Progenitor cell of endocrine pancreas (in vitro differentiated cells): ENCODE measurements around the gene LPP. TPM values are rescaled to one million over a fixed set of nuclear protein-coding genes. Genes with fewer than 3 reads are reported as not detected.

ENCODE experiments used
- DNase-seq: peaks from one replicate; pipeline ENCODE4 v3.0.0; 2021; ENCODE audit warnings: low spot score; ENCODE audit not compliant: unreplicated experiment
- H3K27ac Mint-ChIP-seq: 2 replicates; pipeline ENCODE4 v1.8.0; 2021; ENCODE audit warnings: mild to moderate bottlenecking, moderate library complexity, mixed read lengths
- H3K27me3 Mint-ChIP-seq: 2 replicates; pipeline ENCODE4 v1.8.0; 2021; ENCODE audit warnings: mixed read lengths
- H3K36me3 Mint-ChIP-seq: 2 replicates; pipeline ENCODE4 v1.8.0; 2022; ENCODE audit warnings: mixed read lengths; ENCODE audit not compliant: insufficient read depth
- H3K4me1 Mint-ChIP-seq: 2 replicates; pipeline ENCODE4 v1.8.0; 2021; ENCODE audit warnings: low read depth, mixed read lengths
- H3K4me3 Mint-ChIP-seq: 2 replicates; pipeline ENCODE4 v1.8.0; 2021; ENCODE audit warnings: low read depth, mild to moderate bottlenecking, moderate library complexity, mixed read lengths
- H3K9me3 Mint-ChIP-seq: 2 replicates; pipeline ENCODE4 v1.8.0; 2021; ENCODE audit warnings: low read depth, mixed read lengths
- total RNA-seq: library from RNA; stranded (reverse); gene quantifications from 2 replicates; pipeline ENCODE4 v1.2.1, GENCODE V29; 2021
- TF ChIP-seq, protein P1 (sequence below): fragments of 200-600 bp; sonication (generic); IDR thresholded peaks from one replicate; pipeline ENCODE4 v1.5.0; 2021; ENCODE audit warnings: antibody characterized with exemption, mild to moderate bottlenecking; ENCODE audit not compliant: unreplicated experiment

LPP gene
- total RNA-seq, 1 donor from 2014 or later = 131 TPM

DNA sequence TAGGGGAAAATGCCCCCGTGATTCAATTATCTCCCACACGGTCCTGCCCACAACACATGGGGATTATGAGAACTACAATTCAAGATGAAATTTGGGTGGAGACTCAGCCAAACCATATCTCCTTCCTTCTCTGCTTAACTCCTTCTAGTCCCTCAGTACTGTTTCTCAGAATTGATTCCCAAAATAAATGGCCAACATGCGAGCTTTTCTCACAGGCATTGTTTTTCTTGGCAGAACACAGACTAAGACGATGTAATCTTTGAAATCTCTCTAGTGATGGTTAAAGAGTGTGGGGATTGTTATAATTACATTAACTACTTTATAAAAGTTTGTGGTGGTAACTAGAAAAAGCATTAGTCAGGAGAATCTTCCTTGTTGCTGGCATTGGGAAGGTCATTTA is 366.5 kb downstream of the LPP start:
- no peak for DNase-seq
- H3K9me3 Mint-ChIP-seq = no peaks in the 10 kb centered on the region
- peaks cover 3% of the 10 kb centered on the region for H3K4me1 Mint-ChIP-seq
- no peaks in the 10 kb centered on the region for H3K27me3 Mint-ChIP-seq
- TF ChIP-seq, protein P1, sequence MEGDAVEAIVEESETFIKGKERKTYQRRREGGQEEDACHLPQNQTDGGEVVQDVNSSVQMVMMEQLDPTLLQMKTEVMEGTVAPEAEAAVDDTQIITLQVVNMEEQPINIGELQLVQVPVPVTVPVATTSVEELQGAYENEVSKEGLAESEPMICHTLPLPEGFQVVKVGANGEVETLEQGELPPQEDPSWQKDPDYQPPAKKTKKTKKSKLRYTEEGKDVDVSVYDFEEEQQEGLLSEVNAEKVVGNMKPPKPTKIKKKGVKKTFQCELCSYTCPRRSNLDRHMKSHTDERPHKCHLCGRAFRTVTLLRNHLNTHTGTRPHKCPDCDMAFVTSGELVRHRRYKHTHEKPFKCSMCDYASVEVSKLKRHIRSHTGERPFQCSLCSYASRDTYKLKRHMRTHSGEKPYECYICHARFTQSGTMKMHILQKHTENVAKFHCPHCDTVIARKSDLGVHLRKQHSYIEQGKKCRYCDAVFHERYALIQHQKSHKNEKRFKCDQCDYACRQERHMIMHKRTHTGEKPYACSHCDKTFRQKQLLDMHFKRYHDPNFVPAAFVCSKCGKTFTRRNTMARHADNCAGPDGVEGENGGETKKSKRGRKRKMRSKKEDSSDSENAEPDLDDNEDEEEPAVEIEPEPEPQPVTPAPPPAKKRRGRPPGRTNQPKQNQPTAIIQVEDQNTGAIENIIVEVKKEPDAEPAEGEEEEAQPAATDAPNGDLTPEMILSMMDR = no peak
- H3K4me3 Mint-ChIP-seq = no peak overlapping the region
- H3K36me3 Mint-ChIP-seq = peaks cover 10% of the 10 kb centered on the region
- H3K27ac Mint-ChIP-seq = no peak overlapping the region

DNA sequence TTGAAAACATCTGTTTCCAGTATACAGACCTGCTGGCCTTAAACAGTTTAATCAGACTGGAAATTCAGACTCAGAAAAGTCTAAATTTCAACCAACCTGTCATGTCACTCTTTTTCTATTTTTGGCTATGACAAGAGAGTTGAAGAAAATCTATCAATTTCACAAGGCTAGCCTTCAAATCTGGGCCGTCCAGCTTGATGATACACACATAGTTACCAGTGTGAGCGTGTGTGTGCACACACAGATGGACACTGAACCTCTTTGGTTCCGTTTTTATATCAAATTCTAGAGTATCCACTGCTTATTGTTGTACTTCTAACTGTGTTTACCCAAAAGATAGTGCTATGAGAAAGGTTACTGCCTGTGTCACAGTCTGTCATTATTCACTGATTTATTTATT is 368.2 kb downstream of the LPP start:
- H3K9me3 Mint-ChIP-seq = no peaks in the 10 kb centered on the region
- DNase-seq = no peak
- H3K36me3 Mint-ChIP-seq = peaks cover 21% of the 10 kb centered on the region
- TF ChIP-seq, protein P1 = no peak
- no peaks in the 10 kb centered on the region for H3K27me3 Mint-ChIP-seq
- H3K27ac Mint-ChIP-seq = no peak overlapping the region
- H3K4me3 Mint-ChIP-seq = no peak overlapping the region
- peaks cover 5% of the 10 kb centered on the region for H3K4me1 Mint-ChIP-seq

DNA sequence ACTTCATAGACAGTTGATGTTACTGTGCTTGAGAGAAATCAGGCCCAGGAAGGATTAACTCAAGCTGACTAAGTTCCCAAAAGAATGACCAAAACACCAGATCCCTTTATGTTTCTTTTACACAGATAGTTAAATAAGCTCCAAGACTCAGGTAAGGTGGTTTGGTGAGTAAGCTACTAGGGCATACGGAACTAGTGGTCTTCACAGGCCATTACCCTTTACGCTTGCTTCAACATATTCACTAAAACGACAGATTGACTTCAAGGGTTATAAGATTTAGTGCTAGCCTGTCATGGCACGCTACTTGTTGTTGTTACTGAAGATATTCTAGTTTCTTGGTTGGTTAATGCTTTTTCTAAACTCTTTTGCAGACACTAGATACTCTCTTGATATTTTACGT is 369.3 kb downstream of the LPP start:
- peaks cover 7% of the 10 kb centered on the region for H3K4me1 Mint-ChIP-seq
- H3K36me3 Mint-ChIP-seq = peaks cover 21% of the 10 kb centered on the region
- TF ChIP-seq, protein P1 = no peak
- H3K9me3 Mint-ChIP-seq = no peaks in the 10 kb centered on the region
- H3K27ac Mint-ChIP-seq = no peak overlapping the region
- no peaks in the 10 kb centered on the region for H3K27me3 Mint-ChIP-seq
- DNase-seq = no peak
- H3K4me3 Mint-ChIP-seq = no peak overlapping the region

DNA sequence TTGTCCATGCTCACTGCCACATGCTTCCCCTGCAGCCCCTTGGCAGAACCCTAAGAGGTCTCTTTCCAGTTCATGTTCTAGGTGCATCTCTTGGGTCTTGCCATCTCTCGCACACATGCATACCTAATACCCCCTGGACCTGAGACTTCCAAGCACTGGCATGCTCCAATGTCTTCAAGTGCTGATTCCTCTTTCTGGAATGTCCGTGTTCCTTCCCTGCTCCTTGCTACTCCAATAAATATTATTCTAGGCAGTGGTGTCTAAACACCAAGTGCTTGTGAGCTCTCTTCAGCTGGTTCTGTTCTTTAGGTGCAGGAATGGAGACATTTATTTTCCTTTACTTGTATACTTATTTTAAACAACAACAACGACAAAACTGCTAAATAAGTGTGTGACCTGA is 370.1 kb downstream of the LPP start:
- TF ChIP-seq, protein P1 = no peak
- DNase-seq = no peak
- Mint-ChIP-seq H3K9me3 (no peaks in the 10 kb centered on the region), H3K4me1 (peaks cover 10% of the 10 kb centered on the region), H3K27me3 (no peaks in the 10 kb centered on the region), H3K27ac (no peak overlapping the region), H3K4me3 (no peak overlapping the region), H3K36me3 (peaks cover 21% of the 10 kb centered on the region)

DNA sequence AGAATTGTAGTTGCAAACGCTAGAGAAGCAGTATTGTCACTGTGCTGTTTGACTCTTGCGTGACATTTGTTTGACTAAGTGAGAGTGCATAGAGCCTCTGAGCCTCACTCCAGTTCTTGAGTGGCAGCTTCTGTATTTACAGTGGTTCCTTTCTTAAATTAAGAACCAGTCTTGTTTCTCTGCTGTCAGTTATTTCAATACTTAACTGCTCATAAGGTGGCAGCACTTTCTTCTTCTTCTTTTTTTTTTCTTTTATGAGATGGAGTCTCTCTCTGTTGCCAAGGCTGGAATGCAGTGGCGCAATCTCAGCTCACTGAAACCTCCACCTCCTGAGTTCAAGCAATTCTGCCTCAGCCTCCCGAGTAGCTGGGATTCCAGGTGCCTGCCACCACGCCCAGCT is 372.1 kb downstream of the LPP start:
- Mint-ChIP-seq H3K4me1 (peaks cover 10% of the 10 kb centered on the region), H3K27ac (no peak overlapping the region), H3K4me3 (no peak overlapping the region), H3K27me3 (no peaks in the 10 kb centered on the region), H3K9me3 (no peaks in the 10 kb centered on the region), H3K36me3 (peaks cover 21% of the 10 kb centered on the region)
- DNase-seq = no peak
- TF ChIP-seq, protein P1 = no peak
